A549 (cell line): ENCODE data around the gene HIVEP3. TPM values are rescaled to one million over a fixed set of nuclear protein-coding genes. Genes with fewer than 3 reads are reported as not detected.

Experiments used
- ATAC-seq, 2 experiments: fragments of 200-7000 bp in 1 of 2; fragments of >200 bp in 1 of 2; cut with Nextera tagmentation in 1 of 2; cut with Tn5 transposase in 1 of 2; 3 replicates each; pipeline versions ENCODE4 v1.8.0 to v1.9.1; 2018 to 2020; ENCODE audit warnings: mild to moderate bottlenecking in 1 of 2, moderate library complexity in 1 of 2
- CTCF ChIA-PET: fragments of 300-600 bp; sonication (Branson Sonifier 250); formaldehyde crosslinking; extraction: SDS; loops from one replicate; lab custom pipeline; 2021; ENCODE audit warnings: antibody characterized with exemption, inconsistent platforms; lab: Yijun Ruan, JAX
- POLR2A ChIA-PET: fragments of 350-600 bp; formaldehyde crosslinking; extraction: SDS; loops from one replicate; lab custom pipeline; 2021; ENCODE audit warnings: antibody characterized with exemption, inconsistent platforms; lab: Yijun Ruan, JAX
- DNase-seq, 2 experiments: peaks; one replicate each; pipeline versions ENCODE4 v3.0.0 to v3.0.0-alpha.2; 2011 to 2016; ENCODE audit warnings: low read depth in 1 of 2, low spot score in 1 of 2
- FAIRE-seq: peaks from 2 replicates; lab custom pipeline; 2011; peaks lifted over from hg19 to GRCh38; lab: Jason Lieb, UNC
- H3K27ac ChIP-seq, 2 experiments: fragments of >200 bp; sonication (Bioruptor Twin); formaldehyde crosslinking; 3 replicates each; pipeline ENCODE4 v1.5.1; 2016 to 2017
- H3K4me1 ChIP-seq: fragments of >200 bp; sonication (Bioruptor Twin); formaldehyde crosslinking; 3 replicates; pipeline ENCODE4 v1.6.1; 2016
- H3K4me2 ChIP-seq: fragments of >200 bp; sonication (Bioruptor Twin); formaldehyde crosslinking; 3 replicates; pipeline ENCODE4 v1.6.1; 2016
- H3K4me3 ChIP-seq: fragments of >200 bp; sonication (Bioruptor Twin); formaldehyde crosslinking; 3 replicates; pipeline ENCODE4 v1.5.1; 2016
- H3K9me3 ChIP-seq: fragments of >200 bp; sonication (Bioruptor Twin); formaldehyde crosslinking; 3 replicates; pipeline ENCODE4 v1.6.1; 2016
- EP300 ChIP-seq, 2 experiments: fragments of >200 bp; sonication (Bioruptor Twin); formaldehyde crosslinking; IDR thresholded peaks; 2 replicates in 1 of 2; 3 replicates in 1 of 2; pipeline ENCODE4 v1.6.1; 2016 to 2017
- FOXS1 ChIP-seq: fragments of 250-450 bp; sonication (Bioruptor Pico); IDR thresholded peaks from 2 replicates; pipeline ENCODE4 v1.5.0; 2020; ENCODE audit warnings: mild to moderate bottlenecking, moderate library complexity
- HDAC2 ChIP-seq: fragments of 200-600 bp; sonication (generic); IDR thresholded peaks from 2 replicates; pipeline ENCODE4 v1.6.1; 2016
- JUN ChIP-seq, 2 experiments: fragments of >200 bp; sonication (Bioruptor Twin); formaldehyde crosslinking; IDR thresholded peaks; 2 replicates in 1 of 2; 3 replicates in 1 of 2; pipeline ENCODE4 v1.6.1; 2016 to 2017
- KDM1A ChIP-seq: fragments of 200-600 bp; sonication (generic); IDR thresholded peaks from 2 replicates; pipeline ENCODE4 v1.6.1; 2016; ENCODE audit warnings: low read depth, mild to moderate bottlenecking
- RARB ChIP-seq: fragments of 250-450 bp; sonication (Bioruptor Pico); IDR thresholded peaks from 2 replicates; pipeline ENCODE4 v1.8.0; 2021; ENCODE audit warnings: mild to moderate bottlenecking, moderate library complexity
- RCOR1 ChIP-seq: fragments of 150-350 bp; IDR thresholded peaks from 2 replicates; pipeline ENCODE4 v1.6.1; 2014; ENCODE audit warnings: antibody characterized with exemption, low read length, low read depth
- TP53 ChIP-seq: fragments of 250-450 bp; sonication (Bioruptor Pico); IDR thresholded peaks from 2 replicates; pipeline ENCODE4 v1.5.0; 2021; ENCODE audit warnings: mild to moderate bottlenecking, moderate library complexity
- ZC3H11A ChIP-seq: fragments of 450-650 bp; IDR thresholded peaks from 2 replicates; pipeline ENCODE4 v1.6.1; 2014; ENCODE audit warnings: antibody characterized with exemption, mild to moderate bottlenecking
- ZNF302 ChIP-seq: fragments of 250-450 bp; sonication (Bioruptor Pico); IDR thresholded peaks from 2 replicates; pipeline ENCODE4 v1.9.0; 2021; ENCODE audit warnings: inconsistent platforms, mild to moderate bottlenecking, moderate library complexity
- ZSCAN20 ChIP-seq: fragments of 250-450 bp; sonication (Bioruptor Pico); IDR thresholded peaks from 2 replicates; pipeline ENCODE4 v1.8.0; 2022; ENCODE audit warnings: mild to moderate bottlenecking, moderate library complexity
- whole genome bisulfite sequencing: methylation state at CpG from one replicate; pipeline ENCODE4 v1.1.6; 2017; ENCODE audit errors: missing lambda C conversion rate; 5-methylcytosine and 5-hydroxymethylcytosine counted together
- polyA plus RNA-seq, 4 experiments: library from polyadenylated mRNA; depleted of rRNA in 3 of 4; stranded (reverse); fragments of >200 nt; fragmentation: RNase III in 1 of 4; extraction: RNeasy Plus Mini Kit Qiagen cat#74134 plus additional on column Dnase treatment in 1 of 4; gene quantifications; 2 replicates in 3 of 4; 3 replicates in 1 of 4; pipeline ENCODE4 v1.2.3, GENCODE V29; 2011 to 2017
- TF ChIP-seq, protein P1 (sequence below): fragments of >200 bp; sonication (Bioruptor Twin); formaldehyde crosslinking; IDR thresholded peaks from 3 replicates; pipeline ENCODE4 v1.5.1; 2016
- TF ChIP-seq, protein P2 (sequence below): fragments of 250-450 bp; sonication (Bioruptor Pico); IDR thresholded peaks from 2 replicates; pipeline ENCODE4 v1.5.0; 2021; ENCODE audit warnings: mild to moderate bottlenecking, moderate library complexity, borderline replicate concordance

Gene HIVEP3
- polyA plus RNA-seq, 2 of the 4 experiments (the other 2 are of a cell fraction), result 1.5 to 2.0 TPM

GRCh38 chr1:41742219-41742618 lies 176.5 kb downstream of the HIVEP3 start:
- POLR2A ChIA-PET, result no interaction called here
- H3K4me3 ChIP-seq, result no peak overlapping the region
- H3K9me3 ChIP-seq, result no peaks in the 10 kb centered on the region
- no peak for TF ChIP-seq TP53 (CRISPR knock-in tag)
- DNase-seq, result no peak
- H3K4me2 ChIP-seq, result no peak overlapping the region
- whole genome bisulfite sequencing, result 41% methylated on average over 5 of the region's 5 CpGs
- FAIRE-seq, result no peak
- CTCF ChIA-PET, result interaction anchor here (1.1 kb wide), 1 partner anchor 168 kb away, joined by 4 read pairs; no protein-coding TSS in a partner anchor
- H3K4me1 ChIP-seq, result no peaks in the 10 kb centered on the region
- ATAC-seq, result no peak
- H3K27ac ChIP-seq, result no peak overlapping the region

DNA sequence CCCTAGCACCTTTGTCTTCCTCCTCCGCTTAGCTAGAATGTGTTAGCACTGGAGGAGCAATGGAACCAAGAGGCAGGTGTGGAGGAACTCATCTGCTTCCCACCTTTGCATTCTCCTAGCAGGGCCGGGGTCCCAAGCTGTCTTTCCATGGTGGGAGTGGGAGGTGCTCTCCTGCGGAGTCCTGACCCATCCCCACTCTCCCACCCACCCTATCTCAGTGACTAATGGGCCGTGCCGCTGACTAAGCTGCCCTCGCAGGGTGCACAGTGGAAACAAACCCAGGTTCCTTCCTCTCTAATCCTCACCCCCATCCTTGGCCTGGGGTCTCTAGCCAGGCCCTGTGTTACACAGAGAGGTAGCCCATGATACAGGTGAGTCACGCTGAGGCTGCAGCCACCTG lies 177.5 kb downstream of the HIVEP3 start:
- no peak for TF ChIP-seq EP300 (IDR thresholded peaks at IDR 0.05)
- no peak for TF ChIP-seq ZNF302 (CRISPR knock-in tag)
- TF ChIP-seq ZC3H11A, result no peak
- TF ChIP-seq FOXS1 (CRISPR knock-in tag), result no peak
- TF ChIP-seq RCOR1, result no peak
- TF ChIP-seq, protein P1, sequence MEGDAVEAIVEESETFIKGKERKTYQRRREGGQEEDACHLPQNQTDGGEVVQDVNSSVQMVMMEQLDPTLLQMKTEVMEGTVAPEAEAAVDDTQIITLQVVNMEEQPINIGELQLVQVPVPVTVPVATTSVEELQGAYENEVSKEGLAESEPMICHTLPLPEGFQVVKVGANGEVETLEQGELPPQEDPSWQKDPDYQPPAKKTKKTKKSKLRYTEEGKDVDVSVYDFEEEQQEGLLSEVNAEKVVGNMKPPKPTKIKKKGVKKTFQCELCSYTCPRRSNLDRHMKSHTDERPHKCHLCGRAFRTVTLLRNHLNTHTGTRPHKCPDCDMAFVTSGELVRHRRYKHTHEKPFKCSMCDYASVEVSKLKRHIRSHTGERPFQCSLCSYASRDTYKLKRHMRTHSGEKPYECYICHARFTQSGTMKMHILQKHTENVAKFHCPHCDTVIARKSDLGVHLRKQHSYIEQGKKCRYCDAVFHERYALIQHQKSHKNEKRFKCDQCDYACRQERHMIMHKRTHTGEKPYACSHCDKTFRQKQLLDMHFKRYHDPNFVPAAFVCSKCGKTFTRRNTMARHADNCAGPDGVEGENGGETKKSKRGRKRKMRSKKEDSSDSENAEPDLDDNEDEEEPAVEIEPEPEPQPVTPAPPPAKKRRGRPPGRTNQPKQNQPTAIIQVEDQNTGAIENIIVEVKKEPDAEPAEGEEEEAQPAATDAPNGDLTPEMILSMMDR, result no peak
- TF ChIP-seq HDAC2, result no peak
- no peak for TF ChIP-seq RARB (CRISPR knock-in tag)
- ChIA-PET POLR2A (no interaction called here), CTCF (interaction anchor here (1.1 kb wide), 1 partner anchor 226 kb away, joined by 3 read pairs; no protein-coding TSS in a partner anchor)
- H3K4me2 ChIP-seq, result no peak overlapping the region
- no peak for FAIRE-seq
- DNase-seq, result no peak
- ATAC-seq, result no peak
- no peaks in the 10 kb centered on the region for H3K4me1 ChIP-seq
- no peaks in the 10 kb centered on the region for H3K9me3 ChIP-seq
- WGBS, result 71% methylated on average over 5 of the region's 7 CpGs
- no peak overlapping the region for H3K4me3 ChIP-seq
- no peak overlapping the region for H3K27ac ChIP-seq

DNA sequence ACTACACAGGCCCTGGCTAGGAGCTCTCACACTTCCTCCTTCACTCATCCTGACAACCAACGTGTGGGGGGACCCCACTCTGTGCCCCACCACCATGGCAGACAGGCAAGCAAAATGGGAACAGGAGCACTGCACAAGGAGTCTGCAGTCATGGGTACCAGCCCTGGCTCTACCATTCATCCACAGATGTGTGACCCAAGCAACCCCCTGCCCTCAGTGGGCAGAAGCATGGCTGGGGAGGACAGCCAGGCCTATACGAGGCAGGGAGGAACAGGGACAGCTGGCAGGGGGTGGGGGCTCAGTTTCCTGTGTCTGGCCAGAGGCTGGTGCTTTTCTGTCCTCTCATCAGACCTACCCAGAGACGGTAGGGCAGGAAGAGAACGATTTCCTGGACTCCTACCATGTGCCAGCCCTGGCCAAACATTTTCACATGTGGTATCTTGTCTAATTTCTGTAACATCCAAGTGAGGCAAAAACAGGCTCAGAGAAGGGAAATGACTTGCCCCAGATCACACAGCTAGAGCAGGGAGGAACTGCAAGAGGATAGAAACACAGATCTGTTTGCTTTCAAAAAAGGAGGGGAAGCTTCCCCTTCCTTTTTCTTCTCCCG lies 178.0 kb downstream of the HIVEP3 start:
- 44% methylated on average over 4 of the region's 5 CpGs for WGBS
- H3K4me2 ChIP-seq, result no peak overlapping the region
- FAIRE-seq (no peak), DNase-seq (no peak), ATAC-seq (no peak)
- TF ChIP-seq, protein P2, sequence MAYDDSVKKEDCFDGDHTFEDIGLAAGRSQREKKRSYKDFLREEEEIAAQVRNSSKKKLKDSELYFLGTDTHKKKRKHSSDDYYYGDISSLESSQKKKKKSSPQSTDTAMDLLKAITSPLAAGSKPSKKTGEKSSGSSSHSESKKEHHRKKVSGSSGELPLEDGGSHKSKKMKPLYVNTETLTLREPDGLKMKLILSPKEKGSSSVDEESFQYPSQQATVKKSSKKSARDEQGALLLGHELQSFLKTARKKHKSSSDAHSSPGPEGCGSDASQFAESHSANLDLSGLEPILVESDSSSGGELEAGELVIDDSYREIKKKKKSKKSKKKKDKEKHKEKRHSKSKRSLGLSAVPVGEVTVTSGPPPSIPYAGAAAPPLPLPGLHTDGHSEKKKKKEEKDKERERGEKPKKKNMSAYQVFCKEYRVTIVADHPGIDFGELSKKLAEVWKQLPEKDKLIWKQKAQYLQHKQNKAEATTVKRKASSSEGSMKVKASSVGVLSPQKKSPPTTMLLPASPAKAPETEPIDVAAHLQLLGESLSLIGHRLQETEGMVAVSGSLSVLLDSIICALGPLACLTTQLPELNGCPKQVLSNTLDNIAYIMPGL (CRISPR knock-in tag), result no peak
- TF ChIP-seq KDM1A (no peak), JUN (IDR thresholded peaks at IDR 0.05) (no peak), ZSCAN20 (CRISPR knock-in tag) (no peak), TP53 (CRISPR knock-in tag) (no peak)
- TF ChIP-seq, protein P1, result no peak
- H3K9me3 ChIP-seq, result no peaks in the 10 kb centered on the region
- CTCF ChIA-PET, result interaction anchor here (1.1 kb wide), 1 partner anchor 225 kb away, joined by 3 read pairs; no protein-coding TSS in a partner anchor
- POLR2A ChIA-PET, result no interaction called here
- no peaks in the 10 kb centered on the region for H3K4me1 ChIP-seq
- no peak overlapping the region for H3K27ac ChIP-seq
- H3K4me3 ChIP-seq, result no peak overlapping the region
